Measurements from ENCODE around the gene SMIM1.

The SMIM1 gene

DNA sequence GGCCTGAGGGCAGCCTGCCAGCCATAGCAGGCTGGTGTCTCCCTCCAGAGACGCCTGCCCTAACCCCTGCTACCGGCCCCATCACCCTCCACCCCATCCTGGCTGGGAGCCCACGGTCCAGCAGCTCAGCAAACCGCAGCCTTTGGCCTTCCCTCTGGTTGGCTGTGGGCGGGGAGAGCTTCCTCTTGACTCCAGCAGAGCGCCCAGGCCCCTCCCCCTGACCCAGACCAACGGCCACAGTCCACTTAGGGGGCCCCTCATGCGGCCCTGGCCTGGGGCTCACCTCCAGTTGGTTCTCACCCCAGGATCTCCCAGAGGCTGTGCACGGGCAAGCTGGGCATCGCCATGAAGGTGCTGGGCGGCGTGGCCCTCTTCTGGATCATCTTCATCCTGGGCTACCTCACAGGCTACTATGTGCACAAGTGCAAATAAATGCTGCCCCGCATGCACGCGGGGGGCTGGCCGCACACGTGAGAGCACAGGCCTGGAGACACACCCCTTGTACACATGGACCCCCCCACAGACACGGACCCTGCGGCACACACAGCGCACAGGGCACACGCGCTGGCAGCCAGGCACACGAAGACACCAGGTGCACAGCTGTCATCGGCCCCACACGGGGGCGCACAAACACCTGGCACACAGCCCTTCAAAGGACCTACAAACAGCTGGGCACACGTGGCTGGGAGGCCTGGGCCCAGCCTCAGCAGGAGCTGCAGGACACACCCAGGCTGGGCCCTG, 3.1 kb downstream of the SMIM1 start:
- Mint-ChIP-seq H3K4me1 (peaks cover 14% of the 10 kb centered on the region), H3K27ac (peak overlapping the region in 2 of 3 experiments; percentile 88 to 89), H3K4me3 (peak overlapping the region in 2 of 3 experiments; percentile 64 to 75), H3K27me3 (ENCODE audit: low read depth) (peaks cover 8% of the 10 kb centered on the region), H3K36me3 (ENCODE audit: low read depth) (peaks cover 16% of the 10 kb centered on the region), H3K9me3 (no peaks in the 10 kb centered on the region)
- TF ChIP-seq, protein P1, sequence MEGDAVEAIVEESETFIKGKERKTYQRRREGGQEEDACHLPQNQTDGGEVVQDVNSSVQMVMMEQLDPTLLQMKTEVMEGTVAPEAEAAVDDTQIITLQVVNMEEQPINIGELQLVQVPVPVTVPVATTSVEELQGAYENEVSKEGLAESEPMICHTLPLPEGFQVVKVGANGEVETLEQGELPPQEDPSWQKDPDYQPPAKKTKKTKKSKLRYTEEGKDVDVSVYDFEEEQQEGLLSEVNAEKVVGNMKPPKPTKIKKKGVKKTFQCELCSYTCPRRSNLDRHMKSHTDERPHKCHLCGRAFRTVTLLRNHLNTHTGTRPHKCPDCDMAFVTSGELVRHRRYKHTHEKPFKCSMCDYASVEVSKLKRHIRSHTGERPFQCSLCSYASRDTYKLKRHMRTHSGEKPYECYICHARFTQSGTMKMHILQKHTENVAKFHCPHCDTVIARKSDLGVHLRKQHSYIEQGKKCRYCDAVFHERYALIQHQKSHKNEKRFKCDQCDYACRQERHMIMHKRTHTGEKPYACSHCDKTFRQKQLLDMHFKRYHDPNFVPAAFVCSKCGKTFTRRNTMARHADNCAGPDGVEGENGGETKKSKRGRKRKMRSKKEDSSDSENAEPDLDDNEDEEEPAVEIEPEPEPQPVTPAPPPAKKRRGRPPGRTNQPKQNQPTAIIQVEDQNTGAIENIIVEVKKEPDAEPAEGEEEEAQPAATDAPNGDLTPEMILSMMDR (IDR thresholded peaks at IDR 0.05; ENCODE audit: unreplicated experiment in 3 of 3) = peak in 1 of 3 experiments; percentile 20

GRCh38 chr1:3776231-3776961, 3.8 kb downstream of the SMIM1 start:
- no peaks in the 10 kb centered on the region for H3K9me3 Mint-ChIP-seq
- peaks cover 11% of the 10 kb centered on the region for H3K4me1 Mint-ChIP-seq
- H3K27ac Mint-ChIP-seq = no peak overlapping the region
- H3K4me3 Mint-ChIP-seq = peak overlapping the region in 1 of 3 experiments; percentile 59
- TF ChIP-seq, protein P1 (IDR thresholded peaks at IDR 0.05; ENCODE audit: unreplicated experiment in 3 of 3) = no peak
- H3K27me3 Mint-ChIP-seq (ENCODE audit: low read depth) = peaks cover 2% of the 10 kb centered on the region
- peaks cover 23% of the 10 kb centered on the region for H3K36me3 Mint-ChIP-seq (ENCODE audit: low read depth)

DNA sequence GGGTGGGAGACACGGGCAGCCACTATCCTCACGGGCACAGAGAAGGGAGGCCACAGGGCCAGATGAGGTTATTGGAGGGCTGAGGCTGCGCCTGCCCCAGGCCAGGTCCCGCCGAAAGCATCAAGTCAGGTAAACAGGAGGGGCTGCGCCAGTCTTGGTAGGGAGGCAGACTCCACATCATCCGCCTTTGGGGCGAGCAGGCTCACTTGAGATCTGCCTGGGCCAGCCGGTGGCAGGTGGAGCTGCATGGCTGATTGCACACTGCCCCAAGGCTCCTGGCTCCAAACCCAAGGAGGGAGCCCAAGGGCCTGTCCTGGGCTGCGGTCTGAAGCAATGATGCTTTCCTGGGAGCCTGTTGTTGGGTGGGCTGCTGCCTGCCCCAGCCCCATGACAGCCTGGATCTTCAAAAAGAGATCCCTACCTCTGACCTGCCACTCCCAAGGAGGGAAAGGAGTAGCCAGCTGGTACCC, 4.6 kb downstream of the SMIM1 start:
- TF ChIP-seq, protein P1 (IDR thresholded peaks at IDR 0.05; ENCODE audit: unreplicated experiment in 3 of 3) = no peak
- no peak overlapping the region for H3K4me3 Mint-ChIP-seq
- peaks cover 29% of the 10 kb centered on the region for H3K36me3 Mint-ChIP-seq (ENCODE audit: low read depth)
- H3K4me1 Mint-ChIP-seq = peaks cover 11% of the 10 kb centered on the region
- no peaks in the 10 kb centered on the region for H3K9me3 Mint-ChIP-seq
- H3K27ac Mint-ChIP-seq = no peak overlapping the region
- no peaks in the 10 kb centered on the region for H3K27me3 Mint-ChIP-seq (ENCODE audit: low read depth)

DNA sequence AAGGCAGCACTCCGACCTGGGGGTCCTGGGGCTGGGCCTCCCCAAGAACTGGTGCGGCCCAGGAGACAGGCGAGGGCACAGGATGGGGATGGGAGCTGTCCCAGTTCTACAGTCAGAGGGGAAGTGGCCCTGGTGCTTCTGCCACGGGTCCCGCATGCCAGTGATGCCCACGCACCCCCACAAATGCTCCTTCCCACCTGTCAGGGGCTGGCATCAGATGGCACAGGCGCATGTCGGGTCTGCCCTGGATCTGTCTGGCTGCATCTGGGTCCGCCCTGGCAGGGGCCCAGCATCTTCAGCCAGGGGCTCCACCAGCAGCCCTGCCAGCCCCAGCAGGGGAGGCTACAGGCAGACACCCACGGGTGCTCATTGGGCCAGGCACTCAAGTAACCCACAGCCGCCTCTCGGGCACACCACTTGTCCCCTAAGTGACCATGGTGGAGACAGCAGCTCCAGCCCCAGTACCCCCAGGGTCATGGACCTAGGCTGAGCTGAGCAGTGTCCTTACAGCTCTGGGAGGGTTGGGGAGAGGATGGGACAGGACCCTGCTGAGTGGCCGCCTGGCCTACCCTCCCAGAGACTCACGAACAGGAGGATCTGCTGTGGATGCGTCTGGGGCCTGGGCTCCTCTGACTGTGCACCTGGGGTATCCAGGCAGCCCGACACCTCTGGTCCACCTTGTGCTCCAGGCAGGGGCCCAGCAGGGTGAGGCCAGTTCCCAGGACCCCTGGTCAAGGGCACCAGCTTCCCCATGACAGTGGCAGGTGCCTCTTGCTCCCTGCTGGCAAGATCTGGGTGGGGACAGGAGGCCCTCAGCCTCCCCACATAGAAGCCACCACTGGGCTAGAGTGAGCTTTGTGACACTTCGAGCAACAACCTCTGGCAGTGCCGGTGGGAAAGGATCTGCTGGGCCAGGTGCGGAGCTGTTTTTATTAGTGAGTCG, 5.4 kb downstream of the SMIM1 start:
- TF ChIP-seq, protein P1 (IDR thresholded peaks at IDR 0.05; ENCODE audit: unreplicated experiment in 3 of 3) = no peak
- Mint-ChIP-seq H3K36me3 (ENCODE audit: low read depth) (peaks cover 34% of the 10 kb centered on the region), H3K4me1 (peaks cover 11% of the 10 kb centered on the region), H3K27me3 (ENCODE audit: low read depth) (no peaks in the 10 kb centered on the region), H3K27ac (no peak overlapping the region), H3K4me3 (no peak overlapping the region), H3K9me3 (no peaks in the 10 kb centered on the region)

DNA sequence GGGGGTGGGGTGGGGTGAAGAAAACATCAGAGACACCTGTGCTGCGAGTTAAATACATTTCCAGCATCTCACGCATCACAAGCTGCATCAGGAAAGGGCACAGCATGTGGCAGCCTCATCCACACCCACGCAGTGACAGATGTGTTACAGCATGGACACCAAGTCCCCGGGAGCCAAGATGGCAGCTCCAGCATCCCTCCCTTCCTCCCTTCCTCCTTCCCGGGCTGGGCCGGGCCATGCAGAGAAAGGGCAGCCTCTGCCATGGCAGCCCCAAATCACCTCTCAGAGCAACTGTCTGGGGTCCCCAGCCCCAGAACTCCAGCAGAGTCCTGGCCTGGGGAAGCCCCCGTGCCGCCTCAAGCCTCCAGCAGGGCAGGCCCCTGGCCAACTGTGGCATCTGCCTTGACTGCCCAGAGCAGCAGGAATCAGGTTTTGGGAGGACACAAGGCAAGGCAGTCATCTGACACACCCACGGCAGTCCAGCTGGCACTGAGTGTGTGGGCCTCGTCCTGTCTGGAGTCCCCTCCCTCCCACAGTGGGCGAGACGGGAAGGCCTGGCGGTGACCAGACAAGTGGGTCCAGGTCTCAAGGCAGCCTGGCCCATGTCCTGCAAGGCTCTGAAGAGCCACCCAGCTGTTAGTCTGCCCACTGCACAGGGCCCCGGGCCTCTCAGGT, 6.2 kb downstream of the SMIM1 start:
- Mint-ChIP-seq H3K36me3 (ENCODE audit: low read depth) (peaks cover 39% of the 10 kb centered on the region), H3K9me3 (no peaks in the 10 kb centered on the region), H3K27ac (no peak overlapping the region), H3K27me3 (ENCODE audit: low read depth) (no peaks in the 10 kb centered on the region), H3K4me3 (no peak overlapping the region), H3K4me1 (peaks cover 10% of the 10 kb centered on the region)
- TF ChIP-seq, protein P1 (IDR thresholded peaks at IDR 0.05; ENCODE audit: unreplicated experiment in 3 of 3) = no peak

Measured in nephron (organoid).